Activated T-helper 2 cell treated with anti-CD3 and anti-CD28 coated beads, Interferon-gamma antibody, Interleukin-2, Interleukin-4, amounts not matched to agents 10 μg/mL and 5 μg/mL and 100 μg/mL, durations not matched to agents 14 hours and 24 hours and 36 hours (primary cell): ENCODE results near the gene CFAP68. TPM values are rescaled to one million over a fixed set of nuclear protein-coding genes. Genes with fewer than 3 reads are reported as not detected.
"Not testable (repeated sequence)": the region's sequence is repeated elsewhere in the genome, so short reads cannot be mapped to it uniquely, and the experiment has no call there.

Source experiments
- DNase-seq: peaks from one replicate; pipeline ENCODE4 v3.0.0; 2021; ENCODE audit warnings: low spot score
- H3K27ac Mint-ChIP-seq: one replicate; pipeline ENCODE4 v1.8.0; 2021; ENCODE audit warnings: mixed read lengths
- H3K27me3 Mint-ChIP-seq: one replicate; pipeline ENCODE4 v1.8.0; 2021; ENCODE audit warnings: low read depth, mixed read lengths
- H3K36me3 Mint-ChIP-seq: one replicate; pipeline ENCODE4 v1.8.0; 2021; ENCODE audit warnings: low read depth, mixed read lengths
- H3K4me1 Mint-ChIP-seq: one replicate; pipeline ENCODE4 v1.8.0; 2021; ENCODE audit warnings: low read depth, mixed read lengths
- H3K4me3 Mint-ChIP-seq: one replicate; pipeline ENCODE4 v1.8.0; 2021; ENCODE audit warnings: low read depth, mild to moderate bottlenecking, moderate library complexity, mixed read lengths
- H3K9me3 Mint-ChIP-seq: one replicate; pipeline ENCODE4 v1.8.0; 2021; ENCODE audit warnings: mixed read lengths
- intact Hi-C: fragments of 100-400 bp; cut with micrococcal nuclease; formaldehyde crosslinking; loops from one replicate; pipeline ENCODE4 v1.15.1; 2023
- total RNA-seq: library from RNA; stranded (reverse); gene quantifications from 2 replicates; pipeline ENCODE4 v1.2.3, GENCODE V29; 2022

The CFAP68 gene
- total RNA-seq, 1 donor from 2014 or later, result 22.2 TPM

GRCh38 chr11:111879637-111879960 lies 258 bp downstream of the CFAP68 start:
- H3K27me3 Mint-ChIP-seq, result no peaks in the 10 kb centered on the region
- intact Hi-C loops, result loop anchor here (1.0 to 5.0 kb wide), 7 partner anchors 8 to 298 kb away; partner anchors contain the start of genes ALG9, BCO2, DLAT and NKAPD1
- no peak for DNase-seq
- peak overlapping the region; percentile 96 for H3K4me3 Mint-ChIP-seq
- peak overlapping the region; percentile 100 for H3K27ac Mint-ChIP-seq
- peaks cover 13% of the 10 kb centered on the region for H3K4me1 Mint-ChIP-seq
- H3K9me3 Mint-ChIP-seq, result no peaks in the 10 kb centered on the region
- peaks cover 5% of the 10 kb centered on the region for H3K36me3 Mint-ChIP-seq

GRCh38 chr11:111882202-111882601 lies 2.9 kb downstream of the CFAP68 start:
- intact Hi-C loops, result no loop called here
- no peaks in the 10 kb centered on the region for H3K9me3 Mint-ChIP-seq
- no peaks in the 10 kb centered on the region for H3K36me3 Mint-ChIP-seq
- H3K4me3 Mint-ChIP-seq, result no peak overlapping the region
- peaks cover 10% of the 10 kb centered on the region for H3K4me1 Mint-ChIP-seq
- no peaks in the 10 kb centered on the region for H3K27me3 Mint-ChIP-seq
- no peak for DNase-seq
- no peak overlapping the region for H3K27ac Mint-ChIP-seq

DNA sequence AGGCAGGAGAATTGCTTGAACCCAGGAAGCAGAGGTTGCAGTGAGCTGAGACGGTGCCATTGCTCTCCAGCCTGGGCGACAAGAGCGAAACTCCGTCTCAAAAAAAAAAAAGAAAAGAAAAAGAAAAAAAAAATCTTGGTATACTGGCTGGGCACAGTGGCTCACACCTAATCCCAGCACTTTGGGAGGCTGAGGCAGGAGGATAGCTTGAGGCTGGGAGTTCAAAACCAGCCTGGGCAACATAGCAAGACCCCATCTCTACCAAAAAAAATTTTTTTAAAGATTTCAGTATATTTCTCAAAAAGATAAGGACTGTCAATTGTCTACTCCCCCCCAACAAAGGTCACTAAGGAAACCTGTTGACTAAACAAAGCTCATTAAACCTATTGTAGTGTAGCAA lies 5.7 kb downstream of the CFAP68 start:
- intact Hi-C loops, H3K36me3 Mint-ChIP-seq, H3K27ac Mint-ChIP-seq, H3K4me3 Mint-ChIP-seq, H3K9me3 Mint-ChIP-seq, DNase-seq, H3K27me3 Mint-ChIP-seq, H3K4me1 Mint-ChIP-seq: not testable (repeated sequence)

- H3K4me3 Mint-ChIP-seq, result no peak overlapping the region
- DNase-seq, result no peak
- intact Hi-C loops, result no loop called here
- no peaks in the 10 kb centered on the region for H3K4me1 Mint-ChIP-seq
- no peak overlapping the region for H3K27ac Mint-ChIP-seq
- H3K36me3 Mint-ChIP-seq, result no peaks in the 10 kb centered on the region
- no peaks in the 10 kb centered on the region for H3K27me3 Mint-ChIP-seq
- H3K9me3 Mint-ChIP-seq, result no peaks in the 10 kb centered on the region
These were observed 6.7 kb downstream of the CFAP68 start for GRCh38 chr11:111886032-111886431.

GRCh38 chr11:111886844-111887243 lies 7.5 kb downstream of the CFAP68 start:
- Mint-ChIP-seq H3K27me3 (no peaks in the 10 kb centered on the region), H3K36me3 (no peaks in the 10 kb centered on the region), H3K27ac (no peak overlapping the region), H3K4me1 (no peaks in the 10 kb centered on the region), H3K9me3 (no peaks in the 10 kb centered on the region), H3K4me3 (no peak overlapping the region)
- DNase-seq, result no peak
- intact Hi-C loops, result no loop called here

GRCh38 chr11:111905411-111905810 lies 26.1 kb downstream of the CFAP68 start:
- DNase-seq, result no peak
- intact Hi-C loops, result no loop called here
- Mint-ChIP-seq H3K27ac (no peak overlapping the region), H3K4me3 (no peak overlapping the region), H3K9me3 (no peaks in the 10 kb centered on the region), H3K36me3 (no peaks in the 10 kb centered on the region), H3K27me3 (peaks cover 24% of the 10 kb centered on the region), H3K4me1 (peaks cover 2% of the 10 kb centered on the region)

DNA sequence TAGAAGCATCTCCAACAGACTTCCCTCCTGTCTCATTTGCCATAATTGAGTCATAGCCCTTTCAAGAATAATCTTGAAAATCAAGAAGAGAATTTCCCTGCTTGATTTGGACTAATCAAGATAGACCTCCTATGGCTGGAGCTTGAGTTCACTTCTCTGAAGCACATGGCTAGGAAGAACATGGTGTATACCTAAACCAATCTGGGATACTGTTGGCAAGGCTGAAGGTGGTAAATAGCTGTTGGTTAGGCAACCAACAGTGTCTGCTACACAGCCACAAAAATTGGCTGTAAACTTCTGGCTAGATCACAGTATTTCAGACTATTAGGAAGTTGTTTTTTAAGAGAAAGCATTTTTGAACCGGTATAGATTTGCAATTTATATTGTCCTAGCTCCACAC lies 27.3 kb downstream of the CFAP68 start:
- Mint-ChIP-seq H3K9me3 (no peaks in the 10 kb centered on the region), H3K27me3 (peaks cover 31% of the 10 kb centered on the region), H3K4me3 (no peak overlapping the region), H3K27ac (no peak overlapping the region), H3K36me3 (no peaks in the 10 kb centered on the region), H3K4me1 (peaks cover 2% of the 10 kb centered on the region)
- no peak for DNase-seq
- intact Hi-C loops, result no loop called here

GRCh38 chr11:111908639-111909305 lies 29.4 kb downstream of the CFAP68 start:
- H3K27ac Mint-ChIP-seq, result no peak overlapping the region
- DNase-seq, result no peak
- peaks cover 28% of the 10 kb centered on the region for H3K27me3 Mint-ChIP-seq
- intact Hi-C loops, result no loop called here
- H3K9me3 Mint-ChIP-seq, result no peaks in the 10 kb centered on the region
- H3K4me1 Mint-ChIP-seq, result peaks cover 2% of the 10 kb centered on the region
- no peak overlapping the region for H3K4me3 Mint-ChIP-seq
- H3K36me3 Mint-ChIP-seq, result no peaks in the 10 kb centered on the region

- Mint-ChIP-seq H3K27me3 (peaks cover 28% of the 10 kb centered on the region), H3K27ac (no peak overlapping the region), H3K4me1 (peaks cover 2% of the 10 kb centered on the region), H3K9me3 (no peaks in the 10 kb centered on the region), H3K4me3 (no peak overlapping the region), H3K36me3 (no peaks in the 10 kb centered on the region)
- intact Hi-C loops, result no loop called here
- no peak for DNase-seq
These were observed 30.0 kb downstream of the CFAP68 start for GRCh38 chr11:111909378-111909777.

DNA sequence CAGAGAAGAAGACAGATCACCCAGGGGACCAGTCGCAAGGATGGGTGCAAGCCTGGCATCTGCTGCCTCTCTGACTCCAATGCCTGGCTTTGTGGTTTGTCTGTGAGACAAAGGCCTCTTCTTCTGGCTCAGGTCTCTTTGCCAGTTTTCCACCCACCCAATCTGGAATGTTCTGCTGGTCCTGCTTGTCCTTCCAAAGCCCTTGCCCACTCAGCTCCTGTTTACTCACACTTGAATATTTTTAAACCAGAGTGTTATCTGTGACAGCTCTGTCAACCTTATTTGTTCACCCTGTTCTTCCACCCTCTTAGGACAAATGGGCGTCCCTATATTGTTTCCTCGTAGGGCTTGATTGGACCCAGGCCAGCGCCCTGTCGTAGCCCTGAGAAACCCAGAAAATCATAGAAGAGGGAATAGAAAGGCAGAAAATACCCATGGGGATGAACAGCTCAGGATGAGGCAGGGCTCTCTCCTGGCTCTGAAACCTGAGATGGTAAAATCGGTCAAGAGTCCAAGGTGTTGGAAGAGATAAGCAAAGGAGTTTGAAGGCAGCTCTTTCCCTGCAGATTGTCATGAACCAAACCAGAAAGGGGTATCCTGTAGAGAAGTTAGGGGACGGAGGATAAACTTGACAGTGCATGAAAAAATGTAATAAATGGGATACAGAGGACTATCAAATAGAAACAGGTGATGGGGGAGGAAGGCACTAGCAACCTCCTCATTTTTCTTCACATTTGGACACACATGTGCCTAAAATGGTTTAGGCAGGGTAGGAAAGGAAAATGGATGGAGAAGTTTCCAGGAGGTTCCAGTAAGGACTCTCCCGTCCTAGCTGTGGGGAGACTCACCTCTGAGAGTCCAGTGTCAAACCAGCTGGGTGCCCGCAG lies 31.6 kb downstream of the CFAP68 start:
- no peak for DNase-seq
- H3K4me3 Mint-ChIP-seq, result no peak overlapping the region
- no peak overlapping the region for H3K27ac Mint-ChIP-seq
- intact Hi-C loops, result no loop called here
- H3K9me3 Mint-ChIP-seq, result no peaks in the 10 kb centered on the region
- H3K27me3 Mint-ChIP-seq, result peaks cover 26% of the 10 kb centered on the region
- peaks cover 2% of the 10 kb centered on the region for H3K4me1 Mint-ChIP-seq
- H3K36me3 Mint-ChIP-seq, result no peaks in the 10 kb centered on the region

DNA sequence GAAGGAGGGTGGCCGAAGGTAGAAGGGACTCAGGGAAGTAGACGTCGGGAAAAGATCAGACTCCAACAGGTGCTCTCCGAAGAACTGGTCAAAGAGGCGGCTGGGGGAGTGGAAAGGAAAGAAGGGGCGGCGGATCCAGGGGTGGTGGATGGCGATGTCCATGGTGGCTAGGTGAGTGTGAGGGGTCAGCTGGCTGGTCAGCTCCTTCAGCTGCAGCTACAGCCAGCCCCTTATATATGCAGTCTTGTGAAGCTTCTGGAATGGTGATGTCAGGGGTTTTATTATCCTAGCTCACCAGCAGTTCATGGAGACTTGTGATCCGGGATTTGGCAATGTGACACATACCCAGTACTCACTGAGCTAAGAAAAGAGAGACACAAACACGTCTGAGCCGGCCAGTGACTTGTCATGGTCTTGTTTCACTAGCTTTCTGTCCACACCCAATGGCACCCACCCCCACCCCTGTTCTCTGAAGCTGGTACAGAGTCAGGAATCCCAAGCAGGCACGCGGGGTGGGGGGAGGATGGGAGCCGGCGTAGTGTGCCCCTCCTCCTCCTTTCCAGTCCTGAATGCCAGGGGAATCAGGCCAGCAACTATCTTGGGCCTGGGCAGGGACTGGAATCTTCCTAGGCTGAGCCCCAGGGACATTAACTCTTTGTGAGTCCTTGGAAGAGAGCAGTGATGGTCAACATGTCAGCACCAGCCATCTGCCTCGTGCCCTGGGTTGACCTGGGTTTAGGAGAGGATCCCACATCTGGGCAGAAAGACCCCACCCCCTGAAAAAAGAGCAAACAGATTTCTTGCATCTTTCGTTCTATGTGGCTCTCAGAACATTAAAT lies 32.4 kb downstream of the CFAP68 start, which contains the start of gene CRYAB:
CRYAB (minus strand) TSS at position 208 of the 839 bp plus-strand sequence; CDS start at position 162, 46 bp downstream.
- no peaks in the 10 kb centered on the region for H3K36me3 Mint-ChIP-seq
- no peaks in the 10 kb centered on the region for H3K9me3 Mint-ChIP-seq
- intact Hi-C loops, result no loop called here
- DNase-seq, result no peak
- H3K27me3 Mint-ChIP-seq, result peaks cover 35% of the 10 kb centered on the region
- H3K4me1 Mint-ChIP-seq, result no peaks in the 10 kb centered on the region
- H3K4me3 Mint-ChIP-seq, result no peak within 1 kb of the TSS
- H3K27ac Mint-ChIP-seq, result no peak within 1 kb of the TSS

- Mint-ChIP-seq H3K4me1 (no peaks in the 10 kb centered on the region), H3K36me3 (no peaks in the 10 kb centered on the region), H3K27me3 (peaks cover 37% of the 10 kb centered on the region), H3K27ac (no peak within 1 kb of the TSS), H3K9me3 (no peaks in the 10 kb centered on the region), H3K4me3 (no peak within 1 kb of the TSS)
- intact Hi-C loops, result no loop called here
- no peak for DNase-seq
These were observed 33.2 kb downstream of the CFAP68 start, which contains the start of gene HSPB2 for GRCh38 chr11:111912535-111912934. HSPB2 (plus strand) TSS chr11:111912734; CDS start chr11:111912830, 96 bp downstream.
